HG02623 (cell line): ENCODE data around the gene CAMSAP1.

Source experiments
- ATAC-seq: cut with Tn5 transposase; IDR thresholded peaks from one replicate; pipeline ENCODE4 v1.9.1; 2021; ENCODE audit warnings: moderate library complexity; ENCODE audit not compliant: unreplicated experiment

The CAMSAP1 gene

GRCh38 chr9:135794361-135794885 is 112.9 kb downstream of the CAMSAP1 start:
- no peak for ATAC-seq

GRCh38 chr9:135794057-135794335 is 113.3 kb downstream of the CAMSAP1 start:
- ATAC-seq = no peak

- no peak for ATAC-seq
Observed at GRCh38 chr9:135793221-135794056, 113.9 kb downstream of the CAMSAP1 start.

- no peak for ATAC-seq
Observed at GRCh38 chr9:135792268-135793128, 114.8 kb downstream of the CAMSAP1 start.

DNA sequence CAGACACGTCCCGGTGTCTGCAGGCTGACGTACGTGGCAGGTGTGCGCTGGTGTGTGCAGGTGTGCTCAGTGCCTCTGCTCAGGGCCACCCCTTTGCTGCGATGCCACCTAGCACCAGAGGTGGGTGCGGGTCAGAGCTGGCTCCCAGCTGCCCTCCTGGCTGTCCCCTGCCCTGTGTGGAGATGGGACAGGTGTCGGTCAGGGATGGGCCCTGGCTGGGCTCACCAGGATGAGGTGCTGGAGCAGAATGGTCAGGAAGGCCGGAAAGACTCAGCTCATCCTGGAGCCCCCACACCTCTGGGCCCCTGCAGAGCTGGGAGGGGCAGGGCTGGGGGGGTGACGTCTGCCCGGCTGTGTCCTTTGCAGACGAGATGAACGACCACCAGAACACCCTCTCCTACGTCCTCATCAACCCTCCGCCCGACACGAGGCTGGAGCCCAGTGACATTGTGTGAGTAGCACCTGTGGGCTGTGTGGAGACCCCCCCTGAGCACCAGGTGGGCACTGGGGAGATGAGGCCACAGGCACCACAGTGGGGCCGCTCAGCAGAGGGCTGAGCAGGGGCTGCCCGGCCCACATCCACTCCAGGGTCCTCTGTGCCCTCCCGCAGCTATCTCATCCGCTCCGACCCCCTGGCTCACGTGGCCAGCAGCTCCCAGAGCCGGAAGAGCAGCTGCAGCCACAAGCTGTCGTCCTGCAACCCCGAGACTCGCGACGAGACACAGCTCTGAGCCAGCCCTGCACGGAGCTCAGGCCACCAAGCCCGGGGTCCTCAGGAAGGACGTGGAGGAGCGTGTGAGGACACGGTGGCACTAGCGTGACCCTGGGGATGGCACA is 115.7 kb downstream of the CAMSAP1 start:
- ATAC-seq = no peak

DNA sequence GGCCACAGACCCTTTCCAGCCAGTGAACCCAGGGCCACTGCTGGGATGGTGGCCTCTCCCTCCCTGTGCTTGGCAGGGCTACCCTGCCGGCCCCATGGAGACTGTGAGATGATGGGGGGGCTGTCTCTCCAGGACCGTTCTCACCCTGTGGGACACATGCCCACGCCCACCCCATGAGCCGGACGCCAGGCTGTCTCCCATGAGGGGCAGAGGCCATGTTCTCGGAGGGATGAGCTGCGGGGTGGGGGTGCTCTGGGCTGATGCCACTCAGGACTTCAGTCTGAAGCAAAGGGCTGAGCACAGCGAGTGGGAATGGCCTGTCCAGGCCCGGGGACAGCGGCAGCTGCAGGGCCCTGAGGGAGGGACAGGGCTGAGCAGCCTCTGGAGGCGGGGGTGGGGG is 116.5 kb downstream of the CAMSAP1 start:
- no peak for ATAC-seq

- ATAC-seq = no peak
Observed at GRCh38 chr9:135790356-135790755, 117.0 kb downstream of the CAMSAP1 start.

- no peak for ATAC-seq
Observed at GRCh38 chr9:135789838-135790291, 117.5 kb downstream of the CAMSAP1 start.

DNA sequence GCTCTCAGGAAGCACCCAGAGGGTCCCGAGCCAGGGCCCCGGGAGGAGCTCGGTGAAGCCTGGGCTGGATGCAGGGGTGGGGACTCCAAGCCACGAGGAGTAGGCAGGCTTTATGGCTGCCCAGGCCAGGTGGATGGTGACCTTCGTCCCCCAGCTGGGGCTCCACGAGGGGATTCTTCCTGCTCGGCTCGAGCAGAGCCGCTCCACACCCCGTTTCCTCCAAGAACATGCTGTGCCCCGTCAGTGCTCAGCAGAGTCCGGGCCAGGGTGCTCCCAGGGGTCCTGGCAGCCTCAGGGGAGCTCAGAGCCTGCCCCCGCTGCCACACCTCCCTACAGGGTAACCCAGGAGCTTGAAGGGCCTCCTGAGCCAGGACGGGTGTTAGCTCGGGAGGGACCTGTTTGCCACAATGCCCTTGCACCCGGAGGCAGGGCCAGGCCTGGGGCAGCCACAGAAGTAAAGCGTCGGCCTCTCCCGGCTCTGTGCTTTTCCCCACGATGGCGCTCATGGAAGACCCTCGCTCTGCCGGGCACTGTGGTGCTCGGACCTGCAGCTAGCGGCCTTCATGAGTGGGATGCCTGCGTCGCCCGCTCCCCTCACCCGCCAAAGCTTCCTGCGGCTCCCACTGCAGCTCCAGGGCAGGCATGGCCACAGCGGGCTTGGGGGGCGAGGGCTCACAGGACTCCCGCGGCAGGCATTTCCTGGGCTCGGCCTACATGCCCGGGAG is 118.6 kb downstream of the CAMSAP1 start:
- ATAC-seq = no peak

DNA sequence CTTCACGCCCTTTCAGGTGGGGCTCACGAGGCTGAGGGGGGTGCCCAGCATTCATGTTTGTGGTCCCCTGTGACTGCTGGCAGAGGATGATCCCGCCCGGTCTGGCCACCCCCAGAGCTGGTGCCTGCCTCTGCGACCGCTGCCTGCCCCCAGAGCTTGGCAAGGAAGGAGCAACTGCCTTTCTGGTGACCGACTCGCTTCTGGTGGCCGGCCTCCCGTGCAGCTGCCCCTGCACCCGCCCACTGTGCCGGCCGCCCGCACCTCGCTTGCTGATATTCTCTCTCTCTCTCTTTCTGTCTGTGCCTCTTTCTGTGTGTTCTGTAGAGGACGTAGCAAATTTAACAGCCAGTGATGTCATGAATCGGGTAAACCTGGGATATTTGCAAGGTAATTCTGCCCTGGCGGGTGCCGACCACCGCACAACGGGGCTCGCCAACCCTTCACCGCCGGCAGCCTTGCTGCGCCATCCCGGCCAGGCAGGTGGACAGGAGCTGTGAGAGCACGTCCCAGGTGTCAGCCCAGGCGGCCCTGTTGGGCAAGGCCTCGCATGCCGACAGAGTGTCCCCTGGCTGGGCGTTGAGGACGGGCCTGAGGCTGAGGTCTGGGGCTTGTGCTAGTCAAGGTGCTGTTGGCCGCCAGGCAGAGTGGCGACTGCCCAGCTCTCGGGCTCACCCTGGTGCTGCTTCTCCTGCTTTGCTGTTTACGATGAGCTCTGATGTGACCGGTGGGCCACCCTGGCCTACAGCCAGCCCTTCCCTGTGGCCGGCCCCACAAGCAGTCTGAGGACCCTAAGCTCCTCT is 119.4 kb downstream of the CAMSAP1 start:
- no peak for ATAC-seq

DNA sequence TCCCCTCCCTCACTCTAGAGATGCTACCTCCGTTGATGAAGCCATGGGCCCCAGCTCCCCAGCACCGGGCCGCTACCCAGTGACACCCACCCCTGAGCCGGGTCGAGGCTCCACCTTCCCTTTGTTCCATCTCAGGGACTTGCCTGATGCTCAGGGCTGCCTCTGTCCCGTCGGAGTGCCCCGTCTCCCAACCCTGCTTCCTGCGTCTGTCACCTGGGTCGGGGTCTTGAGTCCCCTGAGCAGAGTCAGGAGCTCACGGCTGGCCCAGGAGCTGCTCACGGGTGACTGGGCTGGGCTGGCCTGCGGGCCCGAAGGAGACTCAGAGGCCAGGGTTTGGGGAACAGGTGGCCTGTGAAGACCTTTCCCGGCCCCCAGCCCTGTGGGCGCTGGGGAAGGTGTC is 120.0 kb downstream of the CAMSAP1 start:
- no peak for ATAC-seq

- no peak for ATAC-seq
Observed at GRCh38 chr9:135786146-135786690, 121.1 kb downstream of the CAMSAP1 start.

DNA sequence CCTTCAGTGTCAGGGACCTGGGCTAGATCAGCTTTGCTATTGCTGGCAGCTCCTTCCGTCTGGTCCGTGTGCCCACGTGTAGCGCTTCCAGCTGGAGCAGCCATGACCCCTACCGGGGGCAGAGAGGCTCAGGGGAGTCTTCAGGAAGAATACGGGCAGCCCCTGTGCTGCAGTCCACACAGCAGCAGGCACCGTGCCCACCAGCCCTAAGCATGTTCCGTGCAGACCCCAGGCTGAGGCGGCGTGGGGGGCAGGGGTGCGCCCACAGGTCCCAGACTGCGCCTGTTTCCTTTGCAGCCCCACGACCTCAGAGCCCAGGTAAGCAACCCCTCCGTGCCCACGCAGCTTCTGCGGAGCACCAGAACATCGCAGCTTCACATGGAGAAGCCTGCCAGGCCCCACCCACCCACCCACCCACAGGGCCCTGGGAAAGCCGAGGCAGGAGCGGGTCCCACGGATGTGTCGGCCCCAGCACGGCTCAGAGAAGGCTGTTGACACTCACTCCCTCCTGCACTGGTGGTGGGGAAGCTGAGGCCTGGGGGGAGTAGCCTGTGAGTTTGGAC is 122.3 kb downstream of the CAMSAP1 start:
- ATAC-seq = no peak

DNA sequence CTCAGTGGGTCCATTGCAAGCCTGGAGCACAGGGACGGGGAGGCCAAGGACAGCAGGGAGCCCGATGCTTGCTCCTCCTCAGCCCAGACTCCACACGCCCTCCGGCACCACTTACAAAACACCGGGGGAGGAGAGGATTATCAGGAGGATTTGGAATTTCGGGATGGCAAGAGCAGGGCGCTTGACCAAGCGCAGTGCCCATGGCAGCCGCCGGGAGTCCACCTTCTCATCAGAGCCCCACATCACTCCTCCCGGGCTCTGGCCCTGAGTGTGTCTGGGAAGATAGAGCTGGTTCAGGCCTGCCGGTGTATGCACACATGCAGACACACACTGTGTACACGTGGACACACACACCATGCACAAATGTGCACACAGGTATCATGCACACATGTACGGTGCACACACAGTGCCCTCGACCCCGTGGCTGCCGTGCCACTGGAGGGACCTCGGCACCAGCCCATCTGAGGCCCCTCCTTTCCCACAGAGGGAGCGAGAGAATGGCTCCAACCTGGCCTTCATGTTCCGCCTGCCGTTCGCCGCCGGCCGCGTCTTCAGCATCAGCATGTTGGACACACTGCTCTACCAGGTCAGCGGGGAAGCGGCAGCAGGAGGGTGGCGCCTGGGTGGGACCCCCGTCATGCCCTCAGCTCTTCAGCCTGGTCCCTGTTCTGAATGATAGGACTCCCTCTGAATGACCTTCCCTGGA is 123.7 kb downstream of the CAMSAP1 start:
- ATAC-seq = no peak

GRCh38 chr9:135782946-135783345 is 124.4 kb downstream of the CAMSAP1 start:
- ATAC-seq = no peak

GRCh38 chr9:135780626-135781025 is 126.7 kb downstream of the CAMSAP1 start:
- ATAC-seq = no peak

DNA sequence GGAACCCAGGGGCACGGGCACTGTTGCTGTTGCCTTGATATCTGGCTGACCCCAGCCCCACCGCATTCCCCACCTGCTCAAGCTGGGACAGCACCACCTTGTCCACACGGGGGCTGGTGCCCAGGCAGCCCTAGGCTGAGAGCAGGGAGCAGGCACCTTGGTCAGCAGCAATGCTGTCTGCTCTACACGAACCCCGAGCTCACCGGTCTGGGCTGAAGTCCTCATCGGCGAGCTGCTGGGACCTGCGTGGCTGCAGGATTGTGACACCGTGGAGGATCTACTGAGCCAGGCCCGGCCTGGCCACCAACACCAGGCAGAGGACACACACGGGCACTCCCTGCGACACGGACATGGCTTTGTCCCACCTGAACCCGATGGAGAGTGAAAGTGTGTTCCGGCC is 127.3 kb downstream of the CAMSAP1 start:
- no peak for ATAC-seq

DNA sequence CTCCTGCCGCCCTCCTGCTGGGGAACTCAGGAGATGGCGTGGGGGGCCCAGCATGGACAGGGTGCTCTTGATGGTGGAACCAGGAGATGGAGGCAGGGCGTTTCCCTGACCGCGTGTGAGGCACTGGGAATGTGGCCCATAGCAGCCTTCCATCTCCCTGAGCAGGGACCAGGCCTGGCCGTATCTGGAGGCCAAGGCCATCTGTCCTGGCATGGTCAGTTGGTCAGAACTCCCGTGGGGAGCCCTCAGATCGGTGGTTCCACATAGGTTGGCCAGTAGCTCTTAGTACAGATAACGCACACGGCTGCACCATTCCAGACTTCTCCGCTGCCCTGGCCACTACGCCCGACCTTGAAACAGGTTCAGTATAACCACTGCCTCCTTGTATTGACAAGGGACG is 127.8 kb downstream of the CAMSAP1 start:
- no peak for ATAC-seq
